Cardiac septum (tissue), 1 donor: Measurements from ENCODE around the gene KRTAP17-1. TPM values are rescaled to one million over a fixed set of nuclear protein-coding genes. Genes with fewer than 3 reads are reported as not detected.

Experiments used
- DNase-seq: peaks from one replicate; pipeline ENCODE4 v3.0.0-alpha.2; 2020; ENCODE audit warnings: low spot score
- intact Hi-C: fragments of 100-400 bp; cut with DNase I; formaldehyde crosslinking; loops from one replicate; pipeline ENCODE4 v1.14.0; 2022
- total RNA-seq: library from RNA; stranded (reverse); fragmentation: NEBNext Ultra II Directional; extraction: Animal tissue kit (Norgen Biotek cat#: 25700); gene quantifications from one replicate; pipeline ENCODE4 v1.2.1, GENCODE V29; 2021
- donor health status: DM: no; HTN: no; CAD: no.

The KRTAP17-1 gene
- total RNA-seq, 1 donor from 2014 or later, result not detected

GRCh38 chr17:41333836-41334235 is 18.3 kb upstream of the KRTAP17-1 start:
- intact Hi-C loops, result no loop called here
- no peak for DNase-seq

DNA sequence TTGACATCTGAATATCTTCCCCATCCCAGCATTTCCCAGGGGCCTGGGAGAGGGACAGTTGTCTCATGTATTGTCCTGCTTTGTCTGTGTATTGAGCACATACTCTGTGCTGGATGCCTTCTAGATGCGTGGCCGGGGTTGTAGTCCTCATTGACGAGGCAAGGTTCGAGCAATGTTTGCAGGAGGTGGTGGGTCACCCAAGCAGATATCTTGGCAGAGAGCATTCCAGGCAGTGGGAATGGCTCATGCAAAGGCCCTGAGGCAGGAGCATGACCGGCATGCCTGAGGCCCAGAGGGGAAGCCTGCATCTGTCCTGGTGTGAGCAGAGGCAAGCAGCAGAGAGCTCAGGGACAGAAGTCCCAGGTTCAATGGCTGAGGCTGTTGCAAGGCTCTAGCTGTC is 17.6 kb upstream of the KRTAP17-1 start:
- intact Hi-C loops, result no loop called here
- DNase-seq, result no peak

- no peak for DNase-seq
- intact Hi-C loops, result no loop called here
Observed at GRCh38 chr17:41332239-41332638, 16.7 kb upstream of the KRTAP17-1 start.

DNA sequence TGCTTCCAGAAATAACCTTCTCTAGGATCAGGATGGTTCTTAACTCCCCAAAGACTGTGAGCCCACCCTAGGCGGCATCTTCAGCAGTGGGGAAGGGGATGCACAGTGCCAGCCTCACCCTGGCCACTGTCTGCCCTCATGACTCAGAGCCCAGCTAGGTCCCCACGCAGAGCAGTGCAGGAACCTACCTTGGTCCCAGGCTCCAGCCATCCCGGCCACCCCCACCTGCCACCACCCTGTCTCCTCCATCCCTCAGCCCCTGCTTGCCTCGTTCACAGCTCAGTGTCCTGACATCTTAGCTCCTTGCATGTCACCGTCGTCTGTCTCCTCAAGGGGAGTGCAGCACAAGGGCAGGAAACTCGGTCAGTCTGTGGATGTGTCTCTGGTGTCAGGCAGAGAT is 16.1 kb upstream of the KRTAP17-1 start:
- no peak for DNase-seq
- intact Hi-C loops, result no loop called here

DNA sequence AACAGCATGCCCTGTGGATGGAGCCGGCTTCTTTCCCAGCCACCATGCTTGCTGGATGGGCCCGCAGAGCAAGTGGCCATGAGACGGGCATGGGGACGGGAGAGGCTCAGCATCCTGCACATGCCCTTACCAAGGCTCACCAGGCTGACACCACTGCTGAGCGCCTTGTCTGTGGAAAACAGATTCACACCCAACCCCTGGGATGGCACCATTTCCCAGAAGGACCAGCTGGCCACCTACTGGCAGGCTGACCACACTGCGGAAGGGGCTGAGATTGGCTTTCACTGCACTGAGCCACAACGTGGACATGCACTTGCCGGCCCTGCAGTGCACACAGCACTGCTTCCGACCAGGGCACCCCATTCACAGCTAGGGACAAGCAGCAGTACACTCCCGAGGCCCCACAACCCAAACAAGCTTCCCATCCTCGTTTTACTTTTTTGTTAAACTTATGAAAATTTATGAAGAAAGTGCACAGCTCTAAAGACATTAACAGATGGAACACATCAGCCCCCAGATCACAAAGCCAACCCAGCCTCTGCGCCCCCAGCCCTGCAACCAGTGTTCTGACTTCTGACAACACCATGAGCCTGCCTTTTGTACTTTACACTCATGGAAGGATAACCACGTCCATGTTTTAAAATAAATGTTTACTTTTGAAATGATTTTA is 13.9 kb upstream of the KRTAP17-1 start:
- DNase-seq, result no peak
- intact Hi-C loops, result loop anchor here (10.0 kb wide), 2 partner anchors 165 to 525 kb away; no protein-coding TSS in a partner anchor

DNA sequence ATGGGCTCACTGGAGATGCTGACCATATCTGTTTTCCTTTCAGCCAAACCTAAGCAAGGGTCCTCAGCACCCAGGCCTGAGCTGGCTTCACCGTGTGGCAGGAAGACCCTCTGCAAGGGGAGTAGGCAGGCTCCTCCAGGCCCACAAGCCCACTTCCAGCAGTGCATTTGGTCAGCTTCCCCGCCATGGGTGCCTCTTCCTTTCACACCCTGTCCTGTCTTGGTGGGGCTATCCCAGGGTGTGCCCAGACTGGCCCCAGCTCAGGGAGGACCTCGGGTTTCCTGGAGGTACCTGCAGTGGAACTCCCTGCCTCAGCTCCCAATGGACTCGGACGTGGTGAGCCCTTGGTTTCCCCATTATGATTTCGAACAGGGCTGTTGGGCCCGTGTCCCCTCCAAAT is 12.7 kb upstream of the KRTAP17-1 start:
- DNase-seq, result no peak
- intact Hi-C loops, result loop anchor here (10.0 kb wide), 2 partner anchors 167 to 523 kb away; no protein-coding TSS in a partner anchor

DNA sequence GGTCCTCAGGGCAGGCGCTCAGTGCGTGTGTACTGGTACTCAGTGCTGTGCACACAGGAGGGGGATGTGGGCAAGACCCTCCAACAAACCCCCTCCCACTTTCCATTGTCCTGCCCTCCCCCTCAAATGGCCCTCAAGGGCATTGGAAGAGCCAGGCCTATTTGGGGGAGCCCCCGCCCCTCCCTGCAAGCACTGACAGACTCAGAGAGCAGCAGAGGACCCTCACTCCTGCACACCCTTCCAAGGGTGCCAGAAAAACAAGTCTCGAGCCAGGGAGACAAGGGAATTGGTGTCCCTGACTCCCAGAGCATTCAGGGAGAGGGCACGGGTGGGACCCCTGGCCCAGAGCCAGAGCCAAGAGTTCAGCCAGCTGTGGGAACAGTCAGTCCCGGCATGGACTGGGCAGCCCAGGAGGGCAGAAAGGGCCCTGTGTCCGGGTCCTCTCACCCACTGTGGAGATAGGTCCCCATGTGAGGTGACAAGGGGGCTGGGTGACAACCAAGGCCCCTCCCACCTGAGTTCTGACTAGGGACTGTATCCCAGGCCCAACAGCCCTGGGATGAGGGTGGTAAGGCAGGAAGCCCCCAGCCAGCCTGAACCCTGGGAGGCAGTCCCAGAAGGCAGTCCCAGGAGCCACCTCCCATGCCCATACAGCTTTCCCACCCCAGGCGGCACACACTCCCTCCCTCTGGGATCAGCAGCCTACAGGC is 12.1 kb upstream of the KRTAP17-1 start:
- intact Hi-C loops, result loop anchor here (10.0 kb wide), 2 partner anchors 167 to 523 kb away; no protein-coding TSS in a partner anchor

DNA sequence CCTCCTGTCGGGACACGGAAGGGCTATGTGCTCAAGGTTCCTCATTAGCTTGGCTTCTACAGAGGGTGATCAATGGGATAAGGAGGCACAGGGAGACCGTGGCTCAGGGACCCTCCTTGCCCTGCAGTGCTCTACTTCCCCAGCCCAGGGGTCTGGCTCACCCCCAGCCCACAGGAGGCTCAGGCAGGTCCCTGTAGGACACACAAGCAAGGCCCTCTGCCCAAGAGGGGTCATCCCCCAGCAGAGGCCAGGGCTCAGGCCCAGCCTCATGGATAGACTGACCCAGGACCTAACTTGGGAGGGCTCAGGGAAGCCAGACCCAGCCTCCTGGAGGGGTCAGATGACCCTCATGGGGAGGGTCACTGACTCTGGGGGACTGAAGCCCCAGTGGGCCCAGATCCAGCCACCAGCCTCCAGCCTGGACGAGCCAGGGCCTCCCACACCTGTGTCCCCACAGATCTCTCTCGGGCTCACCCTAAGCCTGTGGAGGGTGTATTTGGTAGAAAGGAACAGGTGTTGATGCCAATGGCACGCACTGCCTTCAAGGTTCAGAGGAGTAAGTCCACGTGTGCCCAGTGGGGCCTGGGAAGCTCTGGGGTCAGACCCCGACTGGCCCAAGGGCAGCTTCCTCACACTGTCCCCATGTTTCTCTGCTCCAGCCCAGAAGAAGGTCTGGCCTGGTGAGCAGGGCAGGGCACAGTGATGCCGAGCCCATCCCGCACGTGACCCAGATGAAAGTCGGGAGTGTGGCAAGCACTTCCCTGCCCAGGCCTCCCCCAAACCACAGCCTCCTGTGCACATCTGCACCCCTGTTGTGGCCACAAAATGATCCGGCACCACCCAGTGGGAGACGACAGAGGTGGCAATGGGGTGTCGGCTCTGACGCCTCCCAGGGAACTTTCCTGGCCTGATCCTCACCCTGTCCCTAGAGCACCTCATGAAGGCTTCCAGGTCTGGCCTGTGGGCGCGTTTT is 10.9 kb upstream of the KRTAP17-1 start:
- no peak for DNase-seq
- intact Hi-C loops, result loop anchor here (10.0 kb wide), 2 partner anchors 168 to 522 kb away; no protein-coding TSS in a partner anchor

More for the DNA sequence above, 12.1 kb upstream of the KRTAP17-1 start:
- no peak for DNase-seq

DNA sequence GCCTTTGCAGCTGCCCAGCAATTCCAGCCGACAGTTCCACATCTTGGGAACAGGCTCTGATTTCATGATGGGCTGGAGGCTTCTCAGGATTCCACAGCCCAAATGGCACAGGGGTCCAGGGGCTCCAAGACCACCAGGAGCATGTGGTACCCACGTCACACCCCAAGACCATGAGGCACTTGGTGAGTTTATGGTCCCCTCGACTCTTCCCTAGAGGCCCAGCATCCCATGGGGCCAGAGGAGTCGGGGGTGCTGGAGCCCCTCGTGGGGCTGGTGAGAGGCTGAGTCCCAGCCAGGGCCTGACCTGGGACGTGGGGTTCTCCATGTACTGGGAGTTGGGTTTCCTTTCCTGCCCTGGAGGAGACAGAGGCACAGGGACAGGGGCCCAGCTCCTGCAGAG is 10.1 kb upstream of the KRTAP17-1 start:
- intact Hi-C loops, result loop anchor here (10.0 kb wide), 2 partner anchors 169 to 521 kb away; no protein-coding TSS in a partner anchor
- no peak for DNase-seq

DNA sequence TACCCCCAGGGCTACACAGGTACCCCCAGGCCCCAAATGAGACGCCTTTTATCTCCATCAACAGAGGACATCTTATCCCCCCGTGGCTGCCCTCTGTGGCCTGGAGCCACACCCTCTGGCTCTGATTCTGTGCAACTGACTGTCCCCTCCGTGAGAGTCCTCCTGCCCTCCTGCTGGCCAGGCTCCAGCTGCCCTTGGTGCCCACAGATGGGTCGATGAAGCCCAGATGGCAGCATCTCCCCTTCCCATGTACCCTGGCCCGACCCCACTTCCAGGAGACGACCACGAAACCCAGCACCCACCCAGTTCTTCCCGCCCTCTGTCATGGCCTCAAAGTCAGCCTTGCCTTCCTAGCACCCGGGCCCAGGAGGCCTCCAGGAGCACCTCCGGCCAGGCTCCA is 9.6 kb upstream of the KRTAP17-1 start:
- intact Hi-C loops, result loop anchor here (10.0 kb wide), 2 partner anchors 170 to 520 kb away; no protein-coding TSS in a partner anchor
- DNase-seq, result no peak

DNA sequence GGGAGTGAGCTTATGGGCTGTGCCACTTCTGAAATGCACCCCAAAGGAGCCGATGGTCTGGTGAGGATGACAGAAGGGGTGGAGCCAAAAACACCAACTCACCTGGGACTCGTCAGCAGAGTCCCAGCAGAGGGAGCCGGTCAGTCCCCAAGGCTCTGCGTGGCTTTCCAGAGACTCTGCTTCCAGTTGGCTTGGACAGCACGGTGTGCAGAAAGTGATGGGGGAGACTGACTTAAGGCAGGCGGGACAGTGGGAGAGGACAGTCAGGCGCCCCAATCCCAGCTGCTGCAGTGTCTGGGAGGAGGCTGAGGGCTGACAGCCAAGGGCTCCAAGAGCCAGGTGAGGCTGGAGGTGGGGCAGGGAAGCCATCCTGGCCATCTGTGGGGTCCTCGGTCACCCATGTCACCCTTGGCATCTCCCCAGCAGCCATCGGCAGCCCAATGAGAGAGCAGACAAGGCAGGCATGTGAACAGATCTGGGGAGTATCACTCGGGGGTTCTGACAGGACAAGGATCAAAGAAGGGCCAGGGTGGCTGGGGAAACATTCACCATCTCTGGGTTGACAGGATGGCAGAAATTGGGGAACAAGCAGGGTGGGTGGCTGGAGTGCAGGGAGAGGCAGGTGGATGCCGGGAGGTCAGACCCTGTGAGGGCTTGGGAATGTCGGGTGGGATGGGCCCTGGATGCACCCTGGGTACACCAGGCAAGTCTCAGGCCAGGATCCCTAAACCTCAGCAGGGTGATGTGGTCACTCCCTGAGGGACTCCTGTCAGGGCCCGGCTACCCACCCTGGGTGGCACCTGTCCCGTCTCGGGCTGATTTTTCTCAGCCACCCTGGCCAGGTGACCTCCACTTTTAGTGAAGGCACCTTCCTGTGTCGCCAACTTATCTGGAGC is 8.9 kb upstream of the KRTAP17-1 start:
- intact Hi-C loops, result loop anchor here (5.0 to 10.0 kb wide), 3 partner anchors 170 to 520 kb away; no protein-coding TSS in a partner anchor
- no peak for DNase-seq

- no peak for DNase-seq
- intact Hi-C loops, result loop anchor here (5.0 to 10.0 kb wide), 3 partner anchors 172 to 518 kb away; no protein-coding TSS in a partner anchor
Observed at GRCh38 chr17:41322903-41323895, 7.7 kb upstream of the KRTAP17-1 start.

- intact Hi-C loops, result loop anchor here (5.0 to 10.0 kb wide), 3 partner anchors 173 to 517 kb away; no protein-coding TSS in a partner anchor
- DNase-seq, result no peak
Observed at GRCh38 chr17:41322094-41322902, 6.8 kb upstream of the KRTAP17-1 start.

GRCh38 chr17:41318231-41318630 is 2.7 kb upstream of the KRTAP17-1 start:
- intact Hi-C loops, result no loop called here
- DNase-seq, result no peak

- intact Hi-C loops, result no loop called here
- DNase-seq, result no peak
Observed at GRCh38 chr17:41315814-41316445, 420 bp upstream of the KRTAP17-1 start.

- intact Hi-C loops, result no loop called here
- DNase-seq, result no peak
Observed at GRCh38 chr17:41311111-41311510, 4.4 kb downstream of the KRTAP17-1 start.
